HCT116 (cell line): ENCODE results near the gene BBC3. TPM values are rescaled to one million over a fixed set of nuclear protein-coding genes. Genes with fewer than 3 reads are reported as not detected.

Source experiments
- ATAC-seq: fragments of 200-7000 bp; cut with Tn5 transposase; 2 replicates; pipeline ENCODE4 v1.9.1; 2020; ENCODE audit warnings: mild to moderate bottlenecking, moderate library complexity
- BruUV-seq: library from RNA; stranded (reverse); fragments of 400-500 nt; replicated peaks from 2 replicates; lab custom pipeline; 2021; lab: Mats Ljungman, UMichigan
- CTCF ChIA-PET: fragments of 300-600 bp; sonication (Branson Sonifier 250); formaldehyde crosslinking; loops from one replicate; lab custom pipeline; 2021; ENCODE audit warnings: antibody characterized with exemption; lab: Charles Lee
- POLR2A ChIA-PET: fragments of 300-600, 350-600 bp; sonication (Branson Sonifier 250); formaldehyde crosslinking; loops from one replicate; lab custom pipeline; 2021; ENCODE audit warnings: antibody characterized with exemption; lab: Charles Lee
- RAD21 ChIA-PET, 2 experiments: fragments of 300-600 bp; sonication (Branson Sonifier 250); formaldehyde crosslinking; loops; one replicate each; lab custom pipeline; 2023; ENCODE audit warnings: low total read pairs in 2 of 2; ENCODE audit not compliant: uncharacterized antibody in 2 of 2, unreplicated experiment in 2 of 2, low non-redundant PET in 1 of 2; lab: Charles Lee
- DNase-seq: peaks from one replicate; pipeline ENCODE4 v3.0.0-alpha.2; 2010; ENCODE audit warnings: low read depth, low spot score
- H2AFZ ChIP-seq: fragments of 200-600 bp; shearing (Covaris generic), sonication (generic); 2 replicates; pipeline ENCODE4 v1.6.1; 2017; ENCODE audit warnings: low read depth, mixed run types, mixed read lengths, antibody characterized with exemption, low read length; ENCODE audit not compliant: poor library complexity, severe bottlenecking
- H3K27ac ChIP-seq: 2 replicates; pipeline ENCODE4 v1.5.1; 2012; ENCODE audit warnings: low read depth, low read length
- H3K27me3 ChIP-seq: fragments of 200-600 bp; sonication (generic); 2 replicates; pipeline ENCODE4 v1.6.1; 2016; ENCODE audit warnings: mixed run types, low read length, mixed read lengths; ENCODE audit not compliant: insufficient read depth
- H3K36me3 ChIP-seq, 2 experiments: fragments of 200-500 bp in 1 of 2; fragments of 200-600 bp in 1 of 2; sonication (Bioruptor generic) in 1 of 2; sonication (generic) in 1 of 2; 2 replicates each; pipeline versions ENCODE4 v1.5.1 to v1.6.1; 2014 to 2016; ENCODE audit warnings: low read length in 2 of 2, inconsistent platforms in 1 of 2, mixed read lengths in 1 of 2, mixed run types in 1 of 2; ENCODE audit not compliant: insufficient read depth in 2 of 2, control insufficient read depth in 1 of 2
- H3K4me1 ChIP-seq, 2 experiments: fragments of 200-600 bp in 1 of 2; sonication (generic) in 1 of 2; 2 replicates each; pipeline versions ENCODE4 v1.5.1 to v1.6.1; 2012 to 2017; ENCODE audit warnings: low read length in 2 of 2, inconsistent platforms in 1 of 2, mild to moderate bottlenecking in 1 of 2, mixed read lengths in 1 of 2, mixed run types in 1 of 2, moderate library complexity in 1 of 2; ENCODE audit not compliant: insufficient read depth in 2 of 2, control insufficient read depth in 1 of 2
- H3K4me2 ChIP-seq: fragments of 200-600 bp; sonication (generic); 2 replicates; pipeline ENCODE4 v1.6.1; 2017; ENCODE audit warnings: mixed run types, low read length, mixed read lengths
- H3K4me3 ChIP-seq, 2 experiments: fragments of 200-600 bp in 1 of 2; sonication (generic) in 1 of 2; replicated peaks in 1 of 2; 2 replicates each; pipeline ENCODE4 v1.5.1; 2011 to 2016; ENCODE audit warnings: low read length in 2 of 2, control low read depth in 1 of 2, low read depth in 1 of 2, mild to moderate bottlenecking in 1 of 2, mixed read lengths in 1 of 2, mixed run types in 1 of 2
- H3K79me2 ChIP-seq: fragments of 200-600 bp; sonication (generic); 2 replicates; pipeline ENCODE4 v1.6.1; 2017; ENCODE audit warnings: mild to moderate bottlenecking, mixed run types, low read length, moderate library complexity, mixed read lengths; ENCODE audit not compliant: insufficient read depth
- H3K9ac ChIP-seq: fragments of 200-600 bp; sonication (generic); 2 replicates; pipeline ENCODE4 v1.6.1; 2016; ENCODE audit warnings: low read length, mixed read lengths
- H3K9me2 ChIP-seq: fragments of 200-600 bp; sonication (generic), shearing (Covaris generic); 2 replicates; pipeline ENCODE4 v1.6.1; 2017; ENCODE audit warnings: mixed run types, mild to moderate bottlenecking, moderate library complexity; ENCODE audit not compliant: insufficient read depth
- H3K9me3 ChIP-seq, 2 experiments: fragments of 200-500 bp in 1 of 2; fragments of 200-600 bp in 1 of 2; sonication (Bioruptor generic) in 1 of 2; sonication (generic) in 1 of 2; 2 replicates each; pipeline ENCODE4 v1.6.1; 2014 to 2017; ENCODE audit warnings: low read length in 2 of 2, mixed read lengths in 2 of 2, inconsistent platforms in 1 of 2, low read depth in 1 of 2, mild to moderate bottlenecking in 1 of 2, mixed run types in 1 of 2, moderate library complexity in 1 of 2; ENCODE audit not compliant: control insufficient read depth in 1 of 2, insufficient read depth in 1 of 2
- H4K20me1 ChIP-seq: fragments of 200-600 bp; sonication (generic), shearing (Covaris generic); 2 replicates; pipeline ENCODE4 v1.6.1; 2017; ENCODE audit warnings: mixed run types, mild to moderate bottlenecking, moderate library complexity; ENCODE audit not compliant: insufficient read depth
- CBX3 ChIP-seq: IDR thresholded peaks from 2 replicates; pipeline ENCODE4 v1.6.1; 2012; ENCODE audit warnings: low read depth
- ELF1 ChIP-seq: IDR thresholded peaks from 2 replicates; pipeline ENCODE4 v1.6.1; 2012; ENCODE audit warnings: low read depth, borderline replicate concordance
- EZH2 ChIP-seq: fragments of 200-600 bp; sonication (generic); IDR thresholded peaks from 2 replicates; pipeline ENCODE4 v1.6.1; 2017; ENCODE audit warnings: antibody characterized with exemption, mixed run types
- EZH2phosphoT487 ChIP-seq: fragments of 200-600 bp; IDR thresholded peaks from 2 replicates; pipeline ENCODE4 v1.6.1; 2018; ENCODE audit warnings: antibody characterized with exemption, borderline replicate concordance
- FOSL1 ChIP-seq: IDR thresholded peaks from 2 replicates; pipeline ENCODE4 v1.6.1; 2012; ENCODE audit warnings: low read depth
- JUND ChIP-seq: IDR thresholded peaks from 2 replicates; pipeline ENCODE4 v1.6.1; 2012
- POLR2A ChIP-seq: IDR thresholded peaks from 2 replicates; pipeline ENCODE4 v1.7.0; 2011; ENCODE audit warnings: borderline replicate concordance; ENCODE audit not compliant: insufficient read depth, insufficient read length; ENCODE audit errors: extremely low read depth
- POLR2AphosphoS5 ChIP-seq: IDR thresholded peaks from 2 replicates; pipeline ENCODE4 v1.6.1; 2011; ENCODE audit warnings: mild to moderate bottlenecking, low read depth, low read length, moderate library complexity
- RAD21 ChIP-seq: IDR thresholded peaks from 2 replicates; pipeline ENCODE4 v1.6.1; 2012; ENCODE audit warnings: low read depth, mild to moderate bottlenecking
- SP1 ChIP-seq: IDR thresholded peaks from 2 replicates; pipeline ENCODE4 v1.6.1; 2012; ENCODE audit warnings: low read depth
- YY1 ChIP-seq: IDR thresholded peaks from 2 replicates; pipeline ENCODE4 v1.6.1; 2011; ENCODE audit warnings: low read length, low read depth, moderate library complexity, mild to moderate bottlenecking; ENCODE audit not compliant: insufficient replicate concordance; ENCODE audit errors: extremely low read depth
- ZFX ChIP-seq: fragments of 450-650 bp; IDR thresholded peaks from 2 replicates; pipeline ENCODE4 v1.6.1; 2017
- intact Hi-C: fragments of 100-400 bp; cut with micrococcal nuclease; formaldehyde crosslinking; loops from 2 replicates; pipeline ENCODE4 v1.10.0; 2022
- total RNA-seq: library from RNA; stranded (reverse); gene quantifications from one replicate; pipeline ENCODE4 v1.2.1, GENCODE V29; 2021; ENCODE audit not compliant: unreplicated experiment
- TF ChIP-seq, protein P1 (sequence below), 3 experiments: fragments of 200-600 bp in 1 of 3; sonication (generic) in 1 of 3; IDR thresholded peaks in 2 of 3; conservative IDR thresholded peaks in 1 of 3; 2 replicates each; pipeline ENCODE4 v1.5.1; 2012 to 2017; ENCODE audit warnings: low read depth in 2 of 3, low read length in 2 of 3, antibody characterized with exemption in 1 of 3, borderline replicate concordance in 1 of 3, control low read depth in 1 of 3, mild to moderate bottlenecking in 1 of 3, mixed read lengths in 1 of 3, mixed run types in 1 of 3, moderate library complexity in 1 of 3; ENCODE audit not compliant: insufficient read depth in 1 of 3

The BBC3 gene
- total RNA-seq, 1 experiment from 2014 or later, result 45.0 TPM

DNA sequence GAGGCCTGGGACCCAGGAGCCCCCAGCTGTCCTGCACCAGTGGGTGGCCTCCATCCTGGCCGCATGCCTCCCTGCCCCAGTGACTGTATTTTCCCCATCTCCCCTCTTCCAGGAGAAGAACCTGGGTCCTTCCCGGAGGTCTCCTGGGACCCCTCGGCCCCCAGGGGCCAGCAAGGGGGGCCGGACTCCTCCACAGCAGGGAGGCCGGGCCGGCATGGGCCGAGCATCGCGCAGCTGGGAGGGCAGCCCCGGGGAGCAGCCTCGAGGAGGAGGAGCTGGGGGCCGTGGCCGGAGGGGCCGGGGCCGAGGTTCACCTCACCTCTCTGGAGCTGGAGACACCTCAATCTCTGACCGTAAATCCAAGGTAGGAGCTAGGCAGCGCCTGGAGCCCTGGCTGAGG is 29.5 kb upstream of the BBC3 start:
- no peak for ATAC-seq
- H3K4me3 ChIP-seq, result no peak overlapping the region
- no peak for TF ChIP-seq POLR2AphosphoS5
- POLR2A ChIA-PET, result no interaction called here
- RAD21 ChIA-PET, result no interaction called here
- H3K36me3 ChIP-seq, result peaks cover 27 to 42% of the 10 kb centered on the region in 2 experiments; a peak in 3 of 4 replicates
- peaks cover 27% of the 10 kb centered on the region for H3K79me2 ChIP-seq
- no peak overlapping the region for H3K4me2 ChIP-seq
- H2AFZ ChIP-seq, result no peak overlapping the region
- no peak overlapping the region for H3K27ac ChIP-seq
- H3K9me2 ChIP-seq, result no peaks in the 10 kb centered on the region
- no peaks in the 10 kb centered on the region for H4K20me1 ChIP-seq
- H3K9me3 ChIP-seq, result no peaks in the 10 kb centered on the region
- H3K27me3 ChIP-seq, result no peaks in the 10 kb centered on the region
- CTCF ChIA-PET, result no interaction called here
- no peak for DNase-seq
- no TSS peak for BruUV-seq
- intact Hi-C loops, result no loop called here
- no peak overlapping the region for H3K9ac ChIP-seq
- peaks cover 7 to 16% of the 10 kb centered on the region in 2 experiments; a peak in 3 of 4 replicates for H3K4me1 ChIP-seq

DNA sequence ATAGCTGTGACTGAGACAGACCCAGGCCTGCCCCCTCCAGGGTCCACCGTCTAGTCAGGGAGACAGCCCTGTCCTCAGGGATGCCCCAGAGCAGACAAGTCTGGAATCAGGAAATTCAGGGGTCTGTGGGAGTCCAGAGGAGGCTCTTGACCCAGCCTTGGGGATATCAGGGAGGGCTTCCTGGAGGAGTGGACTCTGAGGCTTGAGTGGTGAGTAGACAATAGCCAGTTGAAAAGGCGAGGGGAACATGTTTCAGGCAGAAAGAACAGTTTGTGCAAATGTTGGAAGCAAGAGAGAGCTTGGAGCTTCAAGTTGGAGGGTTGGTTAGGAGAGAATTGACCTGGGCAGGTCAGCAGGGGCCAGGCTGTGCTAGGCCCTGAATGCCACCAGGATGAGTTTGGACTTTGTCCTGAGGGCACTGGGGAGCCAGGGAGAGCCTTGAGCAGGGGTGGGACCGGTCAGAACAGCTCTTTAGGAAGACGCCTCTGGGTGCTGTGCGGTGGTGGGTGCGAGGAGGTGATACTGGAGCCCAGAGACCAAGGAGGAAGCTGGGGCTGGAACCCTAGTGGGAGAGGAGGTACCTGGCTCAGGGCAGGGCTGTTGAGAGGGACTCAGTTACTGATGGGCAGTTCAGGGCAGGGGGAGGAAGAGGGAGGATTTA is 28.0 kb upstream of the BBC3 start:
- POLR2A ChIA-PET, result no interaction called here
- DNase-seq (no peak), ATAC-seq (no peak)
- intact Hi-C loops, result loop anchor here (5.0 kb wide), 1 partner anchor 222 kb away; no protein-coding TSS in a partner anchor
- Histone ChIP-seq H3K9me2 (no peaks in the 10 kb centered on the region), H3K4me2 (peak overlapping the region; percentile 90; the same call in 1 of the 2 replicates), H3K4me3 (no peak overlapping the region), H3K4me1 (peaks cover 12 to 20% of the 10 kb centered on the region in 2 experiments), H3K36me3 (peaks cover 19 to 38% of the 10 kb centered on the region in 2 experiments; a peak in 3 of 4 replicates), H3K27ac (no peak overlapping the region), H3K79me2 (peaks cover 27% of the 10 kb centered on the region), H3K9me3 (no peaks in the 10 kb centered on the region), H4K20me1 (no peaks in the 10 kb centered on the region), H3K27me3 (no peaks in the 10 kb centered on the region), H3K9ac (no peak overlapping the region), H2AFZ (no peak overlapping the region)
- no peak for TF ChIP-seq ZFX
- no peak for TF ChIP-seq EZH2
- TF ChIP-seq ELF1, result no peak
- no peak for TF ChIP-seq FOSL1
- no peak for TF ChIP-seq CBX3
- no peak for TF ChIP-seq EZH2phosphoT487
- no peak for TF ChIP-seq SP1
- TF ChIP-seq JUND, result no peak
- TF ChIP-seq YY1, result no peak
- no peak for TF ChIP-seq POLR2A
- TF ChIP-seq, protein P1, sequence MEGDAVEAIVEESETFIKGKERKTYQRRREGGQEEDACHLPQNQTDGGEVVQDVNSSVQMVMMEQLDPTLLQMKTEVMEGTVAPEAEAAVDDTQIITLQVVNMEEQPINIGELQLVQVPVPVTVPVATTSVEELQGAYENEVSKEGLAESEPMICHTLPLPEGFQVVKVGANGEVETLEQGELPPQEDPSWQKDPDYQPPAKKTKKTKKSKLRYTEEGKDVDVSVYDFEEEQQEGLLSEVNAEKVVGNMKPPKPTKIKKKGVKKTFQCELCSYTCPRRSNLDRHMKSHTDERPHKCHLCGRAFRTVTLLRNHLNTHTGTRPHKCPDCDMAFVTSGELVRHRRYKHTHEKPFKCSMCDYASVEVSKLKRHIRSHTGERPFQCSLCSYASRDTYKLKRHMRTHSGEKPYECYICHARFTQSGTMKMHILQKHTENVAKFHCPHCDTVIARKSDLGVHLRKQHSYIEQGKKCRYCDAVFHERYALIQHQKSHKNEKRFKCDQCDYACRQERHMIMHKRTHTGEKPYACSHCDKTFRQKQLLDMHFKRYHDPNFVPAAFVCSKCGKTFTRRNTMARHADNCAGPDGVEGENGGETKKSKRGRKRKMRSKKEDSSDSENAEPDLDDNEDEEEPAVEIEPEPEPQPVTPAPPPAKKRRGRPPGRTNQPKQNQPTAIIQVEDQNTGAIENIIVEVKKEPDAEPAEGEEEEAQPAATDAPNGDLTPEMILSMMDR (IDR thresholded peaks at IDR 0.05 in 2 of 3, conservative IDR thresholded peaks at IDR 0.05 in 1 of 3; ENCODE audit: borderline replicate concordance in 1 of 3, insufficient read depth in 1 of 3, low read depth in 2 of 3, low read length in 2 of 3), result no peak
- no peak for TF ChIP-seq RAD21
- BruUV-seq, result no TSS peak
- CTCF ChIA-PET, result no interaction called here
- RAD21 ChIA-PET, result no interaction called here
